Peyer's patch (tissue), 4 donors: Measurements from ENCODE around the gene TXNDC9.

Experiments used
- CTCF ChIP-seq, 6 experiments: fragments of 450-650 bp in 4 of 6; fragments of 200-600 bp in 2 of 6; sonication (generic) in 1 of 6; IDR thresholded peaks; one replicate each; pipeline ENCODE4 v1.5.1; 2017 to 2019; ENCODE audit warnings: antibody characterized with exemption in 6 of 6, mild to moderate bottlenecking in 3 of 6, moderate library complexity in 1 of 6
- POLR2A ChIP-seq, 2 donors: fragments of 450-650 bp; IDR thresholded peaks; one replicate each; pipeline ENCODE4 v1.5.1; 2017; ENCODE audit warnings: antibody characterized with exemption in 2 of 2, mild to moderate bottlenecking in 2 of 2, moderate library complexity in 2 of 2

DNA sequence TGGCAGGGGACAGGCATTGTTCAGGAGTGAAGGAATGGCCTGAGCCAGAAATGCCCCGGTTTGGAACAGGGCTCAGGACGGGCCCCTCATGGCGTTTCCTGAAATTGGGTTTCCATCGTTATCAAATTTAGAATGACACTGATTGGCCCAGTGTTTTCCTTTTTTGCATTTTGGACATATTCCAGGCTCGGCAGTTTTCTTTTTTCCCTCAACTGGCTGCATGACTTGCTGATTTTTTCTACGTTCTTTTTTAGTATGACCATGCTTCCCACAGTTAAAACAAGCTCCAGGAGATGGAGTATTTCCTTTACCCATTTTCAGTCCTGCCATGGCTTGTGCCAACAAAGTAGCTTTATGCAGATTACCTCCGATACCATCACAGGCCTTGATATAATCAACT lies 60.3 kb downstream of the TXNDC9 start:
- no peak for TF ChIP-seq CTCF (IDR thresholded peaks at IDR 0.05)
- no peak for TF ChIP-seq POLR2A (IDR thresholded peaks at IDR 0.05)
